Hematopoietic multipotent progenitor cell treated with erythropoietin and hydrocortisone succinate and interleukin-3 and kit ligand, for 8 days (in vitro differentiated cells): Measurements from ENCODE around the gene HOXB4.
A peak's percentile ranks its signal among the peaks of the same experiment; 100 is the strongest.

Experiments used
- DNase-seq: peaks from one replicate; pipeline ENCODE4 v3.0.0-alpha.2; 2015

Gene HOXB4

DNA sequence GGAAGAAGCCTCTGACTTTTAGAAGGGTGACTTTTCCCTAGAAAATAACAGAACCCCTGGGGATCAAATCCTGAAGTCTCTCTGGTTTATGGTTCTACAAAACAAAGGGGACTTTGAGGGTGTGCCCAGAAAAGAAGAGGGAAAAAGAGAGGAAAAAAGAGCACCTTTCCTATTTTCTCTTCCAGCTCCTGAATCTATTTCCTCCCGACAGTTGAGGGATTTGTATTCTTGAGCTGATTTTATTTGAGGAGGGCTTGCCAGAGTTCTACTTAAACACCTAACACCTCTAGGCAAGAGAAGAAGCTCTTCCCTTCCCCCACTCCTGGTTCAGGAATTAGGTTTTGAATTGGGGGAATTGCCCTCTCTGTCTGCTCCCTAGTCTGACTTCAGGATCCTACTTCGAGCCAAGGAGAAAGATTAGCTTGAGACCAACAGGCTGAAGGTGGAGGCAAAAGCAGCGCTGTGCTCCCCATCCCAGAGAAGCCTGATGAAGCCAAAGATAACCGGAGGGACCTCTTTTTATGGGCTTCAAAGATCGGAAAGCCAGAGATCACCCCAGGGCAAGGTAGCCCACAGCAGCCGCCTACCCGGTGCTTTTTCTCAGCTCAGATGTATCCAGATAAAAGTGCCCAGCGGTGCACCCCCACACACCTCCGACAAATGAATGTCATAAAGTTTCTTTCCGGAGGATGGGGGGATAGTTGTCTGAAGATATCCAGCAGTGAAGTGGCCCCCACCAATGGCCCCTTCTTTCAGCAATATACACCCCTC is 11.1 kb upstream of the HOXB4 start:
- DNase-seq: no peak

DNA sequence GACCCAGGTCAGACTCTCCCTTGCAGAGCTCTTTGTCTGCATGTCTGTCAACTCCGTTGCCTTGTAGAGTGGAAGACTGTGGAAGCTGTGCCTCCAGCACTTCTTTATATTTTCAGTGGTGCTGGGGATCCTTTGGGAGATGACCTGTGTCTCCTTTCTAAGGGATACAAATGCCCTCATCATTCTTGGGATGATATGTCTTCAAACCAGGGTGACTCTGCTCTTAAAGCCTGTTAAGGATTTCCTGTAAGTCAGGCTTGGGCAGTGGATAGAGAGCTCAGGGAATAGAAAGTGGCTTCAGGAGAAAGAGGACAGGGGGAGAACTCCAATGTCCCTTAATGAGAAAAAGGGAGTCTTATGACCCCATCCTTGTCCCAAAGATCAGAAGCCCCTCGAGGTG is 10.4 kb upstream of the HOXB4 start:
- DNase-seq: no peak

- no peak for DNase-seq
These were observed 9.9 kb upstream of the HOXB4 start for GRCh38 chr17:48588074-48588415.

DNA sequence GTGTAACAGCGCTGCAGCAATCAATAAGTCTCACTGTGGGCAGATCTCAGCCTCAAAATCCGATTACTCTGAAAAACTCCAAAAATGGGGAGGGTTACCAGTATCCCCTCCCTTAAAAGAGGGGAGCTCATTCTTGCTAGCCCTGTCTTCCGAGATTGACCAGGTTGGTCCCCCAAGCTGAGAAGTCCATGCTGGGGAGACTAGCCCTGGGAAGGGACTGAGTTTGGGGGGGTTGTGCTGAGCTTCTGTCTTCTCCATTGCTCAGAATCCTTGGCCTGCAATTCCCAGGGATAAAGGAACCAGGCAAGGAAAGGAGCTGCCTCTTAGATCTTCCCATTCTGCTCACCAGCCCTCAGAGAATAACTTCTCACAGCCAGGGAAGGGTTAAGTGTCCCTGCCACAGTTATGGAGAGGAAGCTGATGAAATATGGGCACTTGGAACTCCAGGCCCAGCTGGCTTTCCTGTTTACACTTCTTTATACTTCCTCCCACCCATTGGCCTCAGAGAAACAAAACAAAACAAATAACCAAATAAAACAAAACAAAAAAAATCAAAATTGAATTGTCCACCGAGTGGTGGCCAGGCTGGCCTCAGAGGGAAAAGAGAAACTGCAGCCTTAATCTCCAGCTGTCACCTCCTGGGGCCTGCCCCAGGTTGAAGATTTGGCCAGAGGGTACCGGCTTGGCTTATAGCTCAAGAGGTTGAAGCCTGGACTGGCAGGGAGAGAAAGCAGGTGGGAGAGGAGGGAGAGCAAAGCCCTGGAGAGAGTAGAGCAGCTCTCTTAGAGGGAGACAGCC is 9.3 kb upstream of the HOXB4 start:
- no peak for DNase-seq

- DNase-seq: no peak
These were observed 8.5 kb upstream of the HOXB4 start for GRCh38 chr17:48586355-48587258.

GRCh38 chr17:48584223-48584741 is 6.1 kb upstream of the HOXB4 start:
- DNase-seq: no peak

DNA sequence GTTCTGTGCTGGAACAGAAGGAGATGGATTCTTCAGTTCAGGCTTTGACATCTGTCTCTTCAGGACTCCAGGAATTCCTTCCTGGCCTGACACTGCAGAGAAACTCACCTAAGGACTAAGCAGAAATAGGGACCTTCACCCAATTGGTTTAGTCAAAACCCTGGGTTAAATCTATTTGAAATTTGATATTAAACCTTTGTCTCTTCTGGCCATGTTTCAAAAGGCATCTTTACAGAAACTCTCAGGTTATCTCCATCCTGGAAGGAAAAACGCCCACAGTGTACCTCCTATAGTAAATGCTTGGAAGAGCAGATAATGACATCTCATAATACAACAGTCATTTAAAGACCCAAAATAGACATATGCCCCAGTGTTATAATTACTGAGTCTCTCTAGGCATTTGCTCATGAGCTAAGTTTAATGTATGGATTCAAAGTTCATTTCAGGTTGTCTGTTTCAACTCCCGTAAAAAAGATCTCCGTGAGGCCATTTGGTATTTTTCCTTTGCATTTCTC is 5.6 kb upstream of the HOXB4 start:
- no peak for DNase-seq

GRCh38 chr17:48582750-48583069 is 4.6 kb upstream of the HOXB4 start:
- DNase-seq: no peak

DNA sequence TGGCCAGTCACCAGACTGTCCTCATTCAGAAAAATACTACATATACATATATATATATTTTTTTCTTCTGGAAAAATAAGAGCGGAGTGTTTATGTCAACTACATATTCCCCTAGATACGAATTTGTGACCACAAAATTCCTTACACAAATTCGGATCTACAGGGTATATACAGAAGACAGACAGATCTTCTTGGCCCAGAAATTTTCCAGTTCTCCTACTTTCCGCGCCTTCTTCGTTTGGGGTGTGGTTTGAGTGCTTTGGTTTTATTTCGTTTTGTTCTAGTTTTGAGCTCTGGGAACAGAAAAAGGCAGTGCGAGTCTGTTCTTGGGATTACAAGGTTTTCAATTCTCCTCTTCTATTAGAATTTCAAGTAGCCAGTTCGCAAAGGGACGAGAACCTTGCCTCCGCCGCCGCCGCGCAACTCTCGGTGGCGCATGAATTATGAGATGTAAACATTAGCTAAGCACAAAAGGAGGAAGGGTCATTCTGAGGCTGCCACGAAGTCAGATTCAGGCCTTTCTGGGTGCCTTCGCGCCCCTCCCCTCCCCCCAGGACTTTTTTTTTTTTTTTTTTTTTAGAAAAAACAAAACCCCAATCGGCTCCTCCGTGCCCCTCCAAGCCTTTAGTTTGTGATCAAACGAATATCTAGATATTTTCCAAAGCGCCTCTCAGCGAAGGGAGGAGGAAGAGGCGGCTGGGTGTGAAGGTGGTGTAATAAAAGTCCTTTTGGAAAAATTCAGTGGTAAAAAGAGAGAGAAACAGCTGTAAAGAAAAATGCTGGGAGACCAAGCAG is 1.8 kb upstream of the HOXB4 start:
- no peak for DNase-seq

DNA sequence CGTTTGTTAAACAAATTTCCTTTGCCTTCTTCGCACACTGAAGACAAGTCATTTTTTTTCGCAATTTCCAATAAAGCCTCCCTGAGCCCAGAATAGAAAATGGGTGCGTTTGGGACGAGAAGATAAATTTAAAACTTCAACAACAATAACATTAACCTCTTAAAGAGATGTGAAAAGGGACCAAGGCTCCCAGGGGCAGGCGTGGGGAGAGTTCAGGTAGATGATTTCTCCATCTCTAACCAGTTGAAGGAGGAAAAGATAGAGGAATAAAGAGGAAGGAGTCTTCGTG is 1.3 kb upstream of the HOXB4 start:
- no peak for DNase-seq

- DNase-seq: no peak
These were observed 693 bp upstream of the HOXB4 start for GRCh38 chr17:48578616-48579470.

DNA sequence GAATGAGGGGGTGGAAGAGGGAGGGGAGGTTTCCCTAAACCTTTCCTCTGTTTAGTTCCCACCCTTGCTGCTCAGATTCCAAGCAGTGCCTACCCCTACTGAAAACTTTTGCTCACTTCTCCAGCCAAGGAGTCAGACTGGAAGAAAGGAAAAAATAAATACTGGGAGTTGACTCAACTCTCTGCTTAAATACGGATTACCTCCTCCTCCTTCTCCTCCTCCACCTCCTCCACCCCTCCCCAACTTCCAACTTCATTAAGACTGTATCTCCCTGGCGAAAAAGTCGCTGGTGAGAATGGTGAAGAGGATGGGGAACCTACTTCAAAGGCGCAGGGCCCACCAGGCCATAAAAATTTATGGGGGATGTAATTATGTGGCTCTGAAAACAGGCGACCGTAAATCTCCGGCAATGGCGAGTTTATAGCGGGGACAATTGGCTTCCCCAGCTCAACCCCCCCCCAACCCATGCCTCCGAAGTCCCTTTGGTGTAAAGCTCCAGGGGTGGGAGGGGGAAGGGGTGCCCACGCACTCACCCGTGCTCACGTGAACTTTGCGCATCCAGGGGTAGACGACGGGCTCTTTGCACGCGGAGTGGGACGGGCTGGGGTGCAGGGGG is 712 bp downstream of the HOXB4 start:
- DNase-seq: no peak

GRCh38 chr17:48576479-48577309 is 1.5 kb downstream of the HOXB4 start:
- DNase-seq: peak; percentile 64

- DNase-seq: no peak
These were observed 2.3 kb downstream of the HOXB4 start for GRCh38 chr17:48575673-48576478.

DNA sequence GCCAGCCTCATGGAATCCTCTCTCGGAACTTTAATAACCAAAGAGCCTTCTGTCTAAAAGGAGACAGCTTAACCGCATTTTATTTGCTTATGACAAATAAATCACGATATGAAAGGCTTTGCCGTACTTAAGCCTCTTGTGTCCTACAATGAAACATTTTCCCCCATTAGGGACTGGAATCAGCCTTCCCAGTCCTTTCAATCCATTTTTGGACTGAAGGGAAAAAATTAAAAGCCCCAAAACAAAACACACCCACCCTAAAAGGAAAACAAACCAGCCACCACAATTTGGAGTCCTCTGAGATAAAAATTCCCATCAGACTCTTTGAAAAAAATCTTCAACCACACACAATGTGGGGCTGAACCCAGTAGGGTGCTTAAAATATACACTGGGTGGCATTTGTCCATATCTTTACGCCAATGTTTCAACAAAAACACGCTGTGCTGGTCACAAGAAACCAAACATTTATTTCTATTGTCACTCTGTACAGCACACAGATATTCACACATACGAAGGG is 3.0 kb downstream of the HOXB4 start:
- no peak for DNase-seq

- DNase-seq: no peak
These were observed 3.6 kb downstream of the HOXB4 start for GRCh38 chr17:48574505-48575065.

DNA sequence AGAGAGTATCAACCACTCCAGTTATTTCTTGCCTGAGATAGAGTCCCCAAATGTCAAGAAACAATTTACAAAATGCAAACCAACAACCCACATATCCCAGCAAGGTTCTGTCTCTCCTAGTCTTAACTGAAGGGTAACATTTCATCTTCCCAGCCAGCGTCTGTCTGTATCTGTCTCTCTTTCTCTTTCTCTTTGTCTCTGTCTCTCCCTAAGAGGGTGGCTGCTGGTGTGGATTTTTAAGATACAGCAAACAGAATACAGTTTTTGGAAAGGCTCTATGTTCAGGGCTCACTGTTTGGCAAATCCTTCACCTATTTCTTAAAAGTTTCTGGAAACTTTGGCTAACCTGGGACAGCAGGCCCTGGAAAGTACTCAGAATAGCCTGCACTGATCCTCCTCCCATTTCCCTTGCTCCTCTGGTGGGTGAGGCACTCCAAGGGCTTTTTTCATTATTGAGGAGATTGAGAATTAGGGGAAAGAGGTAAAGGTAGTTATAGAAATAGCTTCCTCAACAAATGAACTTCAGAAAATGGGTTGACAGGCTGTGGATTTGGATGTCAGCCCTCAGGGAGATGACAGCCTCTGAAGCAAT is 6.2 kb downstream of the HOXB4 start:
- DNase-seq: no peak
